HEK293 (cell line): ENCODE measurements around the gene BAZ2B.

Experiments used
- GLI2 ChIP-seq: fragments of 450-650 bp; formaldehyde crosslinking; IDR thresholded peaks from 2 replicates; pipeline ENCODE4; 2017; ENCODE audit warnings: missing biosample characterization, missing genetic modification characterization, low read depth, borderline replicate concordance
- KLF1 ChIP-seq: fragments of 450-650 bp; formaldehyde crosslinking; IDR thresholded peaks from 2 replicates; pipeline ENCODE4 v1.5.1; 2016; ENCODE audit warnings: missing biosample characterization, missing genetic modification characterization
- MZF1 ChIP-seq: fragments of 450-650 bp; formaldehyde crosslinking; IDR thresholded peaks from 2 replicates; pipeline ENCODE4 v1.5.1; 2017; ENCODE audit warnings: missing biosample characterization, missing genetic modification characterization, borderline replicate concordance
- YY1 ChIP-seq: fragments of 450-650 bp; formaldehyde crosslinking; IDR thresholded peaks from 2 replicates; pipeline ENCODE4 v1.5.1; 2018; ENCODE audit warnings: missing biosample characterization, missing genetic modification characterization
- ZEB2 ChIP-seq: fragments of 450-650 bp; formaldehyde crosslinking; IDR thresholded peaks from 2 replicates; pipeline ENCODE4 v1.5.1; 2016; ENCODE audit warnings: missing biosample characterization, missing genetic modification characterization
- ZNF112 ChIP-seq: fragments of 450-650 bp; formaldehyde crosslinking; IDR thresholded peaks from 2 replicates; pipeline ENCODE4 v1.5.0; 2017; ENCODE audit warnings: missing biosample characterization, missing genetic modification characterization
- ZNF138 ChIP-seq: fragments of 450-650 bp; formaldehyde crosslinking; IDR thresholded peaks from 2 replicates; pipeline ENCODE4 v1.5.1; 2016; ENCODE audit warnings: missing biosample characterization, missing genetic modification characterization, borderline replicate concordance
- ZNF175 ChIP-seq: fragments of 450-650 bp; formaldehyde crosslinking; IDR thresholded peaks from 2 replicates; pipeline ENCODE4 v1.5.1; 2016; ENCODE audit warnings: missing biosample characterization, missing genetic modification characterization
- ZNF311 ChIP-seq: fragments of 450-650 bp; formaldehyde crosslinking; IDR thresholded peaks from 2 replicates; pipeline ENCODE4 v1.5.1; 2017; ENCODE audit warnings: missing biosample characterization, missing genetic modification characterization, borderline replicate concordance
- ZNF366 ChIP-seq: fragments of 450-650 bp; formaldehyde crosslinking; conservative IDR thresholded peaks from 2 replicates; pipeline ENCODE4 v1.5.1; 2016; ENCODE audit warnings: missing biosample characterization, missing genetic modification characterization
- ZNF37A ChIP-seq: fragments of 450-650 bp; IDR thresholded peaks from 2 replicates; pipeline ENCODE4 v1.5.1; 2018; ENCODE audit warnings: missing biosample characterization, missing genetic modification characterization
- ZNF391 ChIP-seq: fragments of 450-650 bp; formaldehyde crosslinking; IDR thresholded peaks from 2 replicates; pipeline ENCODE4 v1.5.1; 2016; ENCODE audit warnings: low read depth, missing biosample characterization, missing genetic modification characterization, borderline replicate concordance
- ZNF394 ChIP-seq: fragments of 450-650 bp; formaldehyde crosslinking; IDR thresholded peaks from 2 replicates; pipeline ENCODE4 v1.5.1; 2016; ENCODE audit warnings: missing biosample characterization, missing genetic modification characterization, mild to moderate bottlenecking, moderate library complexity, borderline replicate concordance
- ZNF433 ChIP-seq: fragments of 450-650 bp; formaldehyde crosslinking; IDR thresholded peaks from 2 replicates; pipeline ENCODE4 v1.5.1; 2016; ENCODE audit warnings: missing biosample characterization, missing genetic modification characterization, low read depth
- ZNF561 ChIP-seq: fragments of 450-650 bp; IDR thresholded peaks from 2 replicates; pipeline ENCODE4 v1.5.1; 2018; ENCODE audit warnings: missing biosample characterization, missing genetic modification characterization, borderline replicate concordance
- ZNF600 ChIP-seq: fragments of 450-650 bp; formaldehyde crosslinking; IDR thresholded peaks from 2 replicates; pipeline ENCODE4 v1.5.1; 2016; ENCODE audit warnings: missing biosample characterization, missing genetic modification characterization
- ZNF785 ChIP-seq: fragments of 450-650 bp; formaldehyde crosslinking; IDR thresholded peaks from 2 replicates; pipeline ENCODE4 v1.5.1; 2016; ENCODE audit warnings: missing biosample characterization, missing genetic modification characterization
- ZSCAN30 ChIP-seq: fragments of 450-650 bp; IDR thresholded peaks from 2 replicates; pipeline ENCODE4 v1.5.1; 2018; ENCODE audit warnings: missing biosample characterization, mild to moderate bottlenecking, missing genetic modification characterization, moderate library complexity
- TF ChIP-seq, protein P1 (sequence below): fragments of 450-650 bp; formaldehyde crosslinking; IDR thresholded peaks from 2 replicates; pipeline ENCODE4 v1.5.1; 2017; ENCODE audit warnings: missing biosample characterization, missing genetic modification characterization
- TF ChIP-seq, protein P2 (sequence below): fragments of 450-650 bp; formaldehyde crosslinking; optimal IDR thresholded peaks from 2 replicates; pipeline ENCODE3; 2016; ENCODE audit warnings: missing biosample characterization, mild to moderate bottlenecking, missing genetic modification characterization
- TF ChIP-seq, protein P3 (sequence below): fragments of 450-650 bp; formaldehyde crosslinking; IDR thresholded peaks from 2 replicates; pipeline ENCODE4 v1.5.1; 2016; ENCODE audit warnings: missing biosample characterization, missing genetic modification characterization
- TF ChIP-seq, protein P4 (sequence below): fragments of 450-650 bp; formaldehyde crosslinking; conservative IDR thresholded peaks from 2 replicates; pipeline ENCODE4 v1.5.1; 2016; ENCODE audit warnings: low read depth, missing biosample characterization, missing genetic modification characterization
- TF ChIP-seq, protein P5 (sequence below): fragments of 450-650 bp; formaldehyde crosslinking; IDR thresholded peaks from 2 replicates; pipeline ENCODE4 v1.5.1; 2016; ENCODE audit warnings: missing biosample characterization, missing genetic modification characterization
- TF ChIP-seq, protein P6 (sequence below): fragments of 450-650 bp; formaldehyde crosslinking; IDR thresholded peaks from 2 replicates; pipeline ENCODE4 v1.5.1; 2017; ENCODE audit warnings: missing biosample characterization, mild to moderate bottlenecking, missing genetic modification characterization, moderate library complexity

BAZ2B gene

DNA sequence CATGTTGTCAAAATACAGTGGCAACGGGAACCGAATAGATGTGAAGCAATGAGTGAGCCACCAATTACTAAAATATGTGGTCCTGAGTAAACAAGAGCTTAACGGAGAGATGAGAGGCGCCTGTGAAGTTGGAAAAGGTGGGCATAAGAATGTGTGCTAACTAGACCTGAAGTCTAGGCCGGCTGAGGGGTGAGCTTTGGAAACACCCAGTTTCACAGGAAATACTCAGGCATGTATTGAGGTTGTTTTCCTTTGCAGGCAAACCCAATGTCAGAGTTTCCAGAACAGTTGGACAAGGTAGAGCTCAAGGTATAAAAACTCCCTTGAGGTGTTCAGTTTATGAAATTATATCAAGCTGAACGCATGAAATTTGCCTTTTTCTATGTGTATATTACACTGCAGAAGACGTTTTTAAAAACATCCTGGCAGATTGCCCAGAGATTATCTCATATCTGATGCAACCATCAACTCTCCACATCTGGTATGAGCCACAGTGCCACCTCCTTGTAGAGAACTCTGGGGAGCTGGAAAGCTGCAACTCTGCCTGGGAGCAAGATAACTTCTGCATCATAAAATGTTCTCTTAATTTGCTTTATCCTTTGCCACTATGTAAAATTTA lies 325.9 kb downstream of the BAZ2B start (continued):
- TF ChIP-seq, protein P1, sequence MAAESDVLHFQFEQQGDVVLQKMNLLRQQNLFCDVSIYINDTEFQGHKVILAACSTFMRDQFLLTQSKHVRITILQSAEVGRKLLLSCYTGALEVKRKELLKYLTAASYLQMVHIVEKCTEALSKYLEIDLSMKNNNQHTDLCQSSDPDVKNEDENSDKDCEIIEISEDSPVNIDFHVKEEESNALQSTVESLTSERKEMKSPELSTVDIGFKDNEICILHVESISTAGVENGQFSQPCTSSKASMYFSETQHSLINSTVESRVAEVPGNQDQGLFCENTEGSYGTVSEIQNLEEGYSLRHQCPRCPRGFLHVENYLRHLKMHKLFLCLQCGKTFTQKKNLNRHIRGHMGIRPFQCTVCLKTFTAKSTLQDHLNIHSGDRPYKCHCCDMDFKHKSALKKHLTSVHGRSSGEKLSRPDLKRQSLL (tag by site-specific recombination) = no peak
- TF ChIP-seq YY1 (no peak), ZSCAN30 (tag by site-specific recombination) (peak; percentile 43; the same call in 1 of the 2 replicates), ZNF391 (tag by site-specific recombination) (no peak), ZNF561 (tag by site-specific recombination) (0 out of 2 replicates have a peak, but pooled peaks have one; percentile 31), ZNF600 (tag by site-specific recombination) (no peak), ZNF433 (tag by site-specific recombination) (no peak), ZNF311 (tag by site-specific recombination) (no peak), ZNF175 (tag by site-specific recombination) (no peak), MZF1 (no peak), ZNF785 (tag by site-specific recombination) (no peak), ZEB2 (peak; percentile 76; the same call in 1 of the 2 replicates), ZNF394 (tag by site-specific recombination) (0 out of 2 replicates have a peak, but pooled peaks have one; percentile 32), ZNF112 (tag by site-specific recombination) (no peak), ZNF366 (tag by site-specific recombination) (peak; percentile 50), KLF1 (tag by site-specific recombination) (no peak), ZNF138 (tag by site-specific recombination) (no peak), ZNF37A (no peak), GLI2 (tag by site-specific recombination) (no peak)
- TF ChIP-seq, protein P2, sequence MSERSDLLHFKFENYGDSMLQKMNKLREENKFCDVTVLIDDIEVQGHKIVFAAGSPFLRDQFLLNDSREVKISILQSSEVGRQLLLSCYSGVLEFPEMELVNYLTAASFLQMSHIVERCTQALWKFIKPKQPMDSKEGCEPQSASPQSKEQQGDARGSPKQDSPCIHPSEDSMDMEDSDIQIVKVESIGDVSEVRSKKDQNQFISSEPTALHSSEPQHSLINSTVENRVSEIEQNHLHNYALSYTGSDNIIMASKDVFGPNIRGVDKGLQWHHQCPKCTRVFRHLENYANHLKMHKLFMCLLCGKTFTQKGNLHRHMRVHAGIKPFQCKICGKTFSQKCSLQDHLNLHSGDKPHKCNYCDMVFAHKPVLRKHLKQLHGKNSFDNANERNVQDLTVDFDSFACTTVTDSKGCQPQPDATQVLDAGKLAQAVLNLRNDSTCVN (tag by site-specific recombination) = no peak
- TF ChIP-seq, protein P3, sequence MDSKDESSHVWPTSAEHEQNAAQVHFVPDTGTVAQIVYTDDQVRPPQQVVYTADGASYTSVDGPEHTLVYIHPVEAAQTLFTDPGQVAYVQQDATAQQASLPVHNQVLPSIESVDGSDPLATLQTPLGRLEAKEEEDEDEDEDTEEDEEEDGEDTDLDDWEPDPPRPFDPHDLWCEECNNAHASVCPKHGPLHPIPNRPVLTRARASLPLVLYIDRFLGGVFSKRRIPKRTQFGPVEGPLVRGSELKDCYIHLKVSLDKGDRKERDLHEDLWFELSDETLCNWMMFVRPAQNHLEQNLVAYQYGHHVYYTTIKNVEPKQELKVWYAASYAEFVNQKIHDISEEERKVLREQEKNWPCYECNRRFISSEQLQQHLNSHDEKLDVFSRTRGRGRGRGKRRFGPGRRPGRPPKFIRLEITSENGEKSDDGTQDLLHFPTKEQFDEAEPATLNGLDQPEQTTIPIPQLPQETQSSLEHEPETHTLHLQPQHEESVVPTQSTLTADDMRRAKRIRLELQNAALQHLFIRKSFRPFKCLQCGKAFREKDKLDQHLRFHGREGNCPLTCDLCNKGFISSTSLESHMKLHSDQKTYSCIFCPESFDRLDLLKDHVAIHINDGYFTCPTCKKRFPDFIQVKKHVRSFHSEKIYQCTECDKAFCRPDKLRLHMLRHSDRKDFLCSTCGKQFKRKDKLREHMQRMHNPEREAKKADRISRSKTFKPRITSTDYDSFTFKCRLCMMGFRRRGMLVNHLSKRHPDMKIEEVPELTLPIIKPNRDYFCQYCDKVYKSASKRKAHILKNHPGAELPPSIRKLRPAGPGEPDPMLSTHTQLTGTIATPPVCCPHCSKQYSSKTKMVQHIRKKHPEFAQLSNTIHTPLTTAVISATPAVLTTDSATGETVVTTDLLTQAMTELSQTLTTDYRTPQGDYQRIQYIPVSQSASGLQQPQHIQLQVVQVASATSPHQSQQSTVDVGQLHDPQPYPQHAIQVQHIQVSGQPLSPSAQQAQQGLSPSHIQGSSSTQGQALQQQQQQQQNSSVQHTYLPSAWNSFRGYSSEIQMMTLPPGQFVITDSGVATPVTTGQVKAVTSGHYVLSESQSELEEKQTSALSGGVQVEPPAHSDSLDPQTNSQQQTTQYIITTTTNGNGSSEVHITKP (tag by site-specific recombination) = peak; percentile 79
- TF ChIP-seq, protein P4, sequence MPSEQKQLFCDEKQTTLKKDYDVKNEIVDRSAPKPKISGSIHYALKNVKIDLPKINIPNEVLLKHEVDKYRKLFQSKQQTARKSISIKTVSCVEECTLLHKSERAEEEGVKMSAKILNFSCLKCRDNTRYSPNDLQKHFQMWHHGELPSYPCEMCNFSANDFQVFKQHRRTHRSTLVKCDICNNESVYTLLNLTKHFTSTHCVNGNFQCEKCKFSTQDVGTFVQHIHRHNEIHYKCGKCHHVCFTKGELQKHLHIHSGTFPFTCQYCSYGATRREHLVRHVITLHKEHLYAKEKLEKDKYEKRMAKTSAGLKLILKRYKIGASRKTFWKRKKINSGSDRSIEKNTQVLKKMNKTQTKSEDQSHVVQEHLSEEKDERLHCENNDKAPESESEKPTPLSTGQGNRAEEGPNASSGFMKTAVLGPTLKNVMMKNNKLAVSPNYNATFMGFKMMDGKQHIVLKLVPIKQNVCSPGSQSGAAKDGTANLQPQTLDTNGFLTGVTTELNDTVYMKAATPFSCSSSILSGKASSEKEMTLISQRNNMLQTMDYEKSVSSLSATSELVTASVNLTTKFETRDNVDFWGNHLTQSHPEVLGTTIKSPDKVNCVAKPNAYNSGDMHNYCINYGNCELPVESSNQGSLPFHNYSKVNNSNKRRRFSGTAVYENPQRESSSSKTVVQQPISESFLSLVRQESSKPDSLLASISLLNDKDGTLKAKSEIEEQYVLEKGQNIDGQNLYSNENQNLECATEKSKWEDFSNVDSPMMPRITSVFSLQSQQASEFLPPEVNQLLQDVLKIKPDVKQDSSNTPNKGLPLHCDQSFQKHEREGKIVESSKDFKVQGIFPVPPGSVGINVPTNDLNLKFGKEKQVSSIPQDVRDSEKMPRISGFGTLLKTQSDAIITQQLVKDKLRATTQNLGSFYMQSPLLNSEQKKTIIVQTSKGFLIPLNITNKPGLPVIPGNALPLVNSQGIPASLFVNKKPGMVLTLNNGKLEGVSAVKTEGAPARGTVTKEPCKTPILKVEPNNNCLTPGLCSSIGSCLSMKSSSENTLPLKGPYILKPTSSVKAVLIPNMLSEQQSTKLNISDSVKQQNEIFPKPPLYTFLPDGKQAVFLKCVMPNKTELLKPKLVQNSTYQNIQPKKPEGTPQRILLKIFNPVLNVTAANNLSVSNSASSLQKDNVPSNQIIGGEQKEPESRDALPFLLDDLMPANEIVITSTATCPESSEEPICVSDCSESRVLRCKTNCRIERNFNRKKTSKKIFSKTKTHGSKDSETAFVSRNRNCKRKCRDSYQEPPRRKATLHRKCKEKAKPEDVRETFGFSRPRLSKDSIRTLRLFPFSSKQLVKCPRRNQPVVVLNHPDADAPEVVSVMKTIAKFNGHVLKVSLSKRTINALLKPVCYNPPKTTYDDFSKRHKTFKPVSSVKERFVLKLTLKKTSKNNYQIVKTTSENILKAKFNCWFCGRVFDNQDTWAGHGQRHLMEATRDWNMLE = peak; percentile 38; the same call in 1 of the 2 replicates
- TF ChIP-seq, protein P5, sequence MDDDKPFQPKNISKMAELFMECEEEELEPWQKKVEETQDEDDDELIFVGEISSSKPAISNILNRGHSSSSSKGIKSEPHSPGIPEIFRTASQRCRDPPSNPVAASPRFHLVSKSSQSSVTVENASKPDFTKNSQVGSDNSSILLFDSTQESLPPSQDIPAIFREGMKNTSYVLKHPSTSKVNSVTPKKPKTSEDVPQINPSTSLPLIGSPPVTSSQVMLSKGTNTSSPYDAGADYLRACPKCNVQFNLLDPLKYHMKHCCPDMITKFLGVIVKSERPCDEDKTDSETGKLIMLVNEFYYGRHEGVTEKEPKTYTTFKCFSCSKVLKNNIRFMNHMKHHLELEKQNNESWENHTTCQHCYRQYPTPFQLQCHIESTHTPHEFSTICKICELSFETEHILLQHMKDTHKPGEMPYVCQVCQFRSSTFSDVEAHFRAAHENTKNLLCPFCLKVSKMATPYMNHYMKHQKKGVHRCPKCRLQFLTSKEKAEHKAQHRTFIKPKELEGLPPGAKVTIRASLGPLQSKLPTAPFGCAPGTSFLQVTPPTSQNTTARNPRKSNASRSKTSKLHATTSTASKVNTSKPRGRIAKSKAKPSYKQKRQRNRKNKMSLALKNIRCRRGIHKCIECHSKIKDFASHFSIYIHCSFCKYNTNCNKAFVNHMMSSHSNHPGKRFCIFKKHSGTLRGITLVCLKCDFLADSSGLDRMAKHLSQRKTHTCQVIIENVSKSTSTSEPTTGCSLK (tag by site-specific recombination) = no peak
- TF ChIP-seq, protein P6, sequence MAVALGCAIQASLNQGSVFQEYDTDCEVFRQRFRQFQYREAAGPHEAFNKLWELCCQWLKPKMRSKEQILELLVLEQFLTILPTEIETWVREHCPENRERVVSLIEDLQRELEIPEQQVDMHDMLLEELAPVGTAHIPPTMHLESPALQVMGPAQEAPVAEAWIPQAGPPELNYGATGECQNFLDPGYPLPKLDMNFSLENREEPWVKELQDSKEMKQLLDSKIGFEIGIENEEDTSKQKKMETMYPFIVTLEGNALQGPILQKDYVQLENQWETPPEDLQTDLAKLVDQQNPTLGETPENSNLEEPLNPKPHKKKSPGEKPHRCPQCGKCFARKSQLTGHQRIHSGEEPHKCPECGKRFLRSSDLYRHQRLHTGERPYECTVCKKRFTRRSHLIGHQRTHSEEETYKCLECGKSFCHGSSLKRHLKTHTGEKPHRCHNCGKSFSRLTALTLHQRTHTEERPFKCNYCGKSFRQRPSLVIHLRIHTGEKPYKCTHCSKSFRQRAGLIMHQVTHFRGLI (tag by site-specific recombination) = no peak; the same call in 1 of the 2 replicates
